ENCODE measurements around the gene SVIL. TPM values are rescaled to one million over a fixed set of nuclear protein-coding genes. Genes with fewer than 3 reads are reported as not detected.

Gene SVIL
- total and polyA plus RNA-seq, 4 donors: 3.1 to 26.0 (median 9.4) TPM

DNA sequence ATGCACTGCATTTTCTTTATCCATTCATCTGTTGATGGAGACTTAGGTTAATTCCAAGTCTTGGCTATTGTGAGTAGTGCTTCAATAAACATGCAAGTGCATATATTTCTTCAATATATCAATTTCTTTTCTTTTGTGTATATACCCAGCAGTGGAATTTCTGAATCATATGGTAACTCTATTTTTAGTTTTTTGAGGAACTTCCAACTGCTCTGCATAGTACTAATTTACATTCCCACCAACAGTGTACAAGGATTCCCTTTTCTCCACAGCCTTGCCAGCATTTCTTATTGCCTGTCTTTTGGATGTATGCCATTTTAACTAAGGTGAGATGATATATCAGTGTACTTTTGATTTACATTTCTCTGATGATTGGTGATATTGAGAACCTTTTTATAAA lies 200.7 kb downstream of the SVIL start:
- Histone ChIP-seq H3K4me3 (ENCODE audit: low read depth in 1 of 3, low read length in 3 of 3) (no peak overlapping the region), H3K9me3 (ENCODE audit: control insufficient read depth in 4 of 4, low read length in 3 of 4) (peaks cover 0 to 4% (median 2%) of the 10 kb centered on the region in 4 donors), H3K27me3 (ENCODE audit: control insufficient read depth in 4 of 4, insufficient read depth in 4 of 4, low read length in 3 of 4) (no peaks in the 10 kb centered on the region), H3K27ac (ENCODE audit: low read depth in 1 of 2, low read length in 2 of 2) (no peak overlapping the region), H3K4me1 (ENCODE audit: control insufficient read depth in 4 of 4, insufficient read depth in 4 of 4, low read length in 3 of 4) (no peaks in the 10 kb centered on the region), H3K9ac (ENCODE audit: low read depth in 1 of 2, low read length in 2 of 2) (no peak overlapping the region), H3K36me3 (ENCODE audit: control insufficient read depth in 4 of 4, insufficient read depth in 3 of 4, low read depth in 1 of 4, low read length in 3 of 4) (no peaks in the 10 kb centered on the region)
- TF ChIP-seq JUND (IDR thresholded peaks at IDR 0.05): no peak
- TF ChIP-seq, protein P1, sequence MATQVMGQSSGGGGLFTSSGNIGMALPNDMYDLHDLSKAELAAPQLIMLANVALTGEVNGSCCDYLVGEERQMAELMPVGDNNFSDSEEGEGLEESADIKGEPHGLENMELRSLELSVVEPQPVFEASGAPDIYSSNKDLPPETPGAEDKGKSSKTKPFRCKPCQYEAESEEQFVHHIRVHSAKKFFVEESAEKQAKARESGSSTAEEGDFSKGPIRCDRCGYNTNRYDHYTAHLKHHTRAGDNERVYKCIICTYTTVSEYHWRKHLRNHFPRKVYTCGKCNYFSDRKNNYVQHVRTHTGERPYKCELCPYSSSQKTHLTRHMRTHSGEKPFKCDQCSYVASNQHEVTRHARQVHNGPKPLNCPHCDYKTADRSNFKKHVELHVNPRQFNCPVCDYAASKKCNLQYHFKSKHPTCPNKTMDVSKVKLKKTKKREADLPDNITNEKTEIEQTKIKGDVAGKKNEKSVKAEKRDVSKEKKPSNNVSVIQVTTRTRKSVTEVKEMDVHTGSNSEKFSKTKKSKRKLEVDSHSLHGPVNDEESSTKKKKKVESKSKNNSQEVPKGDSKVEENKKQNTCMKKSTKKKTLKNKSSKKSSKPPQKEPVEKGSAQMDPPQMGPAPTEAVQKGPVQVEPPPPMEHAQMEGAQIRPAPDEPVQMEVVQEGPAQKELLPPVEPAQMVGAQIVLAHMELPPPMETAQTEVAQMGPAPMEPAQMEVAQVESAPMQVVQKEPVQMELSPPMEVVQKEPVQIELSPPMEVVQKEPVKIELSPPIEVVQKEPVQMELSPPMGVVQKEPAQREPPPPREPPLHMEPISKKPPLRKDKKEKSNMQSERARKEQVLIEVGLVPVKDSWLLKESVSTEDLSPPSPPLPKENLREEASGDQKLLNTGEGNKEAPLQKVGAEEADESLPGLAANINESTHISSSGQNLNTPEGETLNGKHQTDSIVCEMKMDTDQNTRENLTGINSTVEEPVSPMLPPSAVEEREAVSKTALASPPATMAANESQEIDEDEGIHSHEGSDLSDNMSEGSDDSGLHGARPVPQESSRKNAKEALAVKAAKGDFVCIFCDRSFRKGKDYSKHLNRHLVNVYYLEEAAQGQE (IDR thresholded peaks at IDR 0.05): no peak
- no peak for TF ChIP-seq FOXA1 (IDR thresholded peaks at IDR 0.05)
- TF ChIP-seq, protein P2, sequence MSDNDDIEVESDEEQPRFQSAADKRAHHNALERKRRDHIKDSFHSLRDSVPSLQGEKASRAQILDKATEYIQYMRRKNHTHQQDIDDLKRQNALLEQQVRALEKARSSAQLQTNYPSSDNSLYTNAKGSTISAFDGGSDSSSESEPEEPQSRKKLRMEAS (IDR thresholded peaks at IDR 0.05): no peak
- TF ChIP-seq RAD21 (IDR thresholded peaks at IDR 0.05): no peak
- no peak for TF ChIP-seq HNF4G (IDR thresholded peaks at IDR 0.05)
- no peak for TF ChIP-seq SP1 (IDR thresholded peaks at IDR 0.05)
- TF ChIP-seq EGR1 (IDR thresholded peaks at IDR 0.05; ENCODE audit: low read depth in 2 of 2): no peak
- TF ChIP-seq, protein P3, sequence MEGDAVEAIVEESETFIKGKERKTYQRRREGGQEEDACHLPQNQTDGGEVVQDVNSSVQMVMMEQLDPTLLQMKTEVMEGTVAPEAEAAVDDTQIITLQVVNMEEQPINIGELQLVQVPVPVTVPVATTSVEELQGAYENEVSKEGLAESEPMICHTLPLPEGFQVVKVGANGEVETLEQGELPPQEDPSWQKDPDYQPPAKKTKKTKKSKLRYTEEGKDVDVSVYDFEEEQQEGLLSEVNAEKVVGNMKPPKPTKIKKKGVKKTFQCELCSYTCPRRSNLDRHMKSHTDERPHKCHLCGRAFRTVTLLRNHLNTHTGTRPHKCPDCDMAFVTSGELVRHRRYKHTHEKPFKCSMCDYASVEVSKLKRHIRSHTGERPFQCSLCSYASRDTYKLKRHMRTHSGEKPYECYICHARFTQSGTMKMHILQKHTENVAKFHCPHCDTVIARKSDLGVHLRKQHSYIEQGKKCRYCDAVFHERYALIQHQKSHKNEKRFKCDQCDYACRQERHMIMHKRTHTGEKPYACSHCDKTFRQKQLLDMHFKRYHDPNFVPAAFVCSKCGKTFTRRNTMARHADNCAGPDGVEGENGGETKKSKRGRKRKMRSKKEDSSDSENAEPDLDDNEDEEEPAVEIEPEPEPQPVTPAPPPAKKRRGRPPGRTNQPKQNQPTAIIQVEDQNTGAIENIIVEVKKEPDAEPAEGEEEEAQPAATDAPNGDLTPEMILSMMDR (IDR thresholded peaks at IDR 0.05; ENCODE audit: low read depth, low read length, missing input control): no peak
- no peak for TF ChIP-seq FOXA2 (IDR thresholded peaks at IDR 0.05)
- TF ChIP-seq NR2F2 (IDR thresholded peaks at IDR 0.05): no peak
- TF ChIP-seq GABPA (IDR thresholded peaks at IDR 0.05 in 1 of 2, conservative IDR thresholded peaks at IDR 0.05 in 1 of 2): no peak
- no peak for DNase-seq (ENCODE audit: low spot score)

- 95% methylated on average over 1 of the region's 1 CpG for WGBS
- TF ChIP-seq SP1 (IDR thresholded peaks at IDR 0.05) (no peak), JUND (IDR thresholded peaks at IDR 0.05) (no peak), HNF4G (IDR thresholded peaks at IDR 0.05) (no peak), GABPA (IDR thresholded peaks at IDR 0.05 in 1 of 2, conservative IDR thresholded peaks at IDR 0.05 in 1 of 2) (no peak)
- TF ChIP-seq, protein P4, sequence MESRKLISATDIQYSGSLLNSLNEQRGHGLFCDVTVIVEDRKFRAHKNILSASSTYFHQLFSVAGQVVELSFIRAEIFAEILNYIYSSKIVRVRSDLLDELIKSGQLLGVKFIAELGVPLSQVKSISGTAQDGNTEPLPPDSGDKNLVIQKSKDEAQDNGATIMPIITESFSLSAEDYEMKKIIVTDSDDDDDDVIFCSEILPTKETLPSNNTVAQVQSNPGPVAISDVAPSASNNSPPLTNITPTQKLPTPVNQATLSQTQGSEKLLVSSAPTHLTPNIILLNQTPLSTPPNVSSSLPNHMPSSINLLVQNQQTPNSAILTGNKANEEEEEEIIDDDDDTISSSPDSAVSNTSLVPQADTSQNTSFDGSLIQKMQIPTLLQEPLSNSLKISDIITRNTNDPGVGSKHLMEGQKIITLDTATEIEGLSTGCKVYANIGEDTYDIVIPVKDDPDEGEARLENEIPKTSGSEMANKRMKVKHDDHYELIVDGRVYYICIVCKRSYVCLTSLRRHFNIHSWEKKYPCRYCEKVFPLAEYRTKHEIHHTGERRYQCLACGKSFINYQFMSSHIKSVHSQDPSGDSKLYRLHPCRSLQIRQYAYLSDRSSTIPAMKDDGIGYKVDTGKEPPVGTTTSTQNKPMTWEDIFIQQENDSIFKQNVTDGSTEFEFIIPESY (IDR thresholded peaks at IDR 0.05): no peak
- no peak overlapping the region for H3K27ac ChIP-seq (ENCODE audit: low read depth in 1 of 2, low read length in 2 of 2)
These were observed 203.1 kb downstream of the SVIL start for GRCh38 chr10:29431711-29432110.

More at GRCh38 chr10:29431711-29432110, 203.1 kb downstream of the SVIL start:
- H3K9ac ChIP-seq (ENCODE audit: low read depth in 1 of 2, low read length in 2 of 2): no peak overlapping the region
- no peak for DNase-seq (ENCODE audit: low spot score)
- no peaks in the 10 kb centered on the region for H3K36me3 ChIP-seq (ENCODE audit: control insufficient read depth in 4 of 4, insufficient read depth in 3 of 4, low read depth in 1 of 4, low read length in 3 of 4)
- no peaks in the 10 kb centered on the region for H3K9me3 ChIP-seq (ENCODE audit: control insufficient read depth in 4 of 4, low read length in 3 of 4)
- H3K27me3 ChIP-seq (ENCODE audit: control insufficient read depth in 4 of 4, insufficient read depth in 4 of 4, low read length in 3 of 4): no peaks in the 10 kb centered on the region
- no peak overlapping the region for H3K4me3 ChIP-seq (ENCODE audit: low read depth in 1 of 3, low read length in 3 of 3)
- no peaks in the 10 kb centered on the region for H3K4me1 ChIP-seq (ENCODE audit: control insufficient read depth in 4 of 4, insufficient read depth in 4 of 4, low read length in 3 of 4)
